ENCODE measurements around the gene SLC49A3. TPM values are rescaled to one million over a fixed set of nuclear protein-coding genes. Genes with fewer than 3 reads are reported as not detected.

The SLC49A3 gene
- total and polyA plus RNA-seq, 2 of the 4 experiments (the other 2 are of a cell fraction) = under 0.01 to 0.32 TPM

DNA sequence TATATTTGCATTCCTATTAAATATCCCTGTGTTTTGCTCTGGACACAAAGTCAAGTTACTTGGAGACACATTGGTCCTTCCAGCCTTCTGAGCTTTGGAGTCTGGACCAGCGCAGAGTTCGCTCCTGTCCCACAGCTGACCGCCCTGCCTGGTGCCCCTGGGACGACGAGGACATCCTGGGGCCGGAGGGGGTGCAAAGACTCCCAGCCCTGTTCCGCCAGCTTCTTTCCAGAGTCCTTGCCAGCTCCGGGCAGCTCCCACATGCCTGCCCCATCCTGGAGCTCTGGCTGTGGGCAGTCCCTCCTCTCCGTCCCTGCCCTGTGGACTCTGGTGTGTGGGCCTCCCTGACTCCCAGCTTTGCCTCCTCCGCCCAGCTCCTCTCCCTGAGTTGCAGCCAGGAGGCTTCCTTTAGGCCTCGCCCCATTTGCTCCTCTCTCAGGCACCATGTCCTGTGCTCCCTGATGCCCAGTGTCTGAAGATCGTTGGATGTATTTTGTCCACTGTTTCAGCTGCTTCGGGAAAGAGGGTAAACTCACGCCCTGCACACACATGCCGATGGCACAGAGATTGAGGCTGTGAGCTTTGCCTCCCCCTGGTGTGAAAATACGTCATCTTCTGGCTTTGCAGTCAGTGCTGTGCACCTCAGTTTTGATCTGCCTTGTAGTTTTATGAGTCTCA is 11.8 kb upstream of the SLC49A3 start:
- H3K23ac ChIP-seq (ENCODE audit: low read depth, low read length) = no peak overlapping the region
- H3K18ac ChIP-seq (ENCODE audit: low read depth, low read length) = no peak overlapping the region
- POLR2A ChIA-PET (ENCODE audit: unreplicated experiment) = interaction anchor here (1.0 kb wide), 1 partner anchor 13 kb away, joined by 11 read pairs; no protein-coding TSS in a partner anchor
- H2BK5ac ChIP-seq (ENCODE audit: low read depth, low read length, poor library complexity, severe bottlenecking) = no peak overlapping the region
- 80% methylated on average over 10 of the region's 16 CpGs; no CpG with 5 or more reads in 1 of the 2 experiments for WGBS, 2 experiments (ENCODE audit: extremely low coverage in 2 of 2, insufficient read length in 1 of 2)
- no peak overlapping the region for H2AK9ac ChIP-seq (replicated peaks; ENCODE audit: low read depth, low read length, poor library complexity)
- H4K5ac ChIP-seq (ENCODE audit: low read depth, low read length) = no peak overlapping the region
- no peak overlapping the region for H3K9ac ChIP-seq (ENCODE audit: low read depth, low read length)
- CTCF ChIA-PET = no interaction called here
- dilution Hi-C loops (cut with HindIII; ENCODE audit: low sequenced_read_pairs, unreplicated experiment) = no loop called here
- H4K91ac ChIP-seq (ENCODE audit: insufficient read depth, low read depth, low read length) = no peak overlapping the region
- no peak overlapping the region for H3K56ac ChIP-seq (ENCODE audit: extremely low read depth, insufficient read depth, low read length)
- no peak overlapping the region for H2AK5ac ChIP-seq (ENCODE audit: low read depth, low read length)
- ATAC-seq (ENCODE audit: low read depth) (no peak), DNase-seq (no peak)
- no peak overlapping the region for H4K8ac ChIP-seq (ENCODE audit: low read depth in 2 of 2, low read length in 2 of 2)
- in situ Hi-C loops (cut with MboI; ENCODE audit: low sequenced_read_pairs) = no loop called here
- H3K14ac ChIP-seq (replicated peaks; ENCODE audit: low read depth, low read length) = no peak overlapping the region
- H3K9me3 ChIP-seq (ENCODE audit: control insufficient read depth, insufficient read depth, low read length) = no peaks in the 10 kb centered on the region
- peaks cover 5% of the 10 kb centered on the region; the same call in 1 of the 2 replicates for H3K4me1 ChIP-seq (ENCODE audit: control insufficient read depth, insufficient read depth, low read length)
- H3K4me3 ChIP-seq (ENCODE audit: insufficient read depth, low read depth, low read length) = no peak overlapping the region
- H3K9me1 ChIP-seq (ENCODE audit: insufficient read depth, low read length) = peaks cover 5% of the 10 kb centered on the region
- H3K4ac ChIP-seq (ENCODE audit: low read depth, low read length) = no peak overlapping the region
- no peaks in the 10 kb centered on the region for H3K36me3 ChIP-seq (ENCODE audit: control insufficient read depth, insufficient read depth, low read length)
- H3K27me3 ChIP-seq (ENCODE audit: control insufficient read depth, insufficient read depth, low read length) = peaks cover 8% of the 10 kb centered on the region
- peaks cover 5 to 6% of the 10 kb centered on the region in 2 experiments; a peak in 2 of 4 replicates for H3K79me1 ChIP-seq (ENCODE audit: low read depth in 1 of 2, low read length in 2 of 2)
- intact Hi-C loops (cut with micrococcal nuclease) = no loop called here
- H2AFZ ChIP-seq (replicated peaks; ENCODE audit: low read length, poor library complexity) = peak overlapping the region; percentile 49
- no peak for TF ChIP-seq MAFK (IDR thresholded peaks at IDR 0.05; ENCODE audit: low read depth, low read length)
- H2BK20ac ChIP-seq (ENCODE audit: low read depth, low read length) = no peak overlapping the region
- H2BK15ac ChIP-seq (ENCODE audit: low read depth, low read length) = no peak overlapping the region
- no peaks in the 10 kb centered on the region for H4K20me1 ChIP-seq (ENCODE audit: insufficient read depth, low read length)
- no TSS peak for BruUV-seq (replicated peaks)
- no peak overlapping the region for H2BK120ac ChIP-seq (ENCODE audit: low read depth, low read length)
- no peak overlapping the region for H3K27ac ChIP-seq (ENCODE audit: insufficient read depth, low read length)
- H3K4me2 ChIP-seq (ENCODE audit: low read depth, low read length) = no peak overlapping the region
